ENCODE data around the gene ITGB2. TPM values are rescaled to one million over a fixed set of nuclear protein-coding genes. Genes with fewer than 3 reads are reported as not detected.

The ITGB2 gene
- total RNA-seq, 1 donor from 2014 or later: 6.9 TPM

DNA sequence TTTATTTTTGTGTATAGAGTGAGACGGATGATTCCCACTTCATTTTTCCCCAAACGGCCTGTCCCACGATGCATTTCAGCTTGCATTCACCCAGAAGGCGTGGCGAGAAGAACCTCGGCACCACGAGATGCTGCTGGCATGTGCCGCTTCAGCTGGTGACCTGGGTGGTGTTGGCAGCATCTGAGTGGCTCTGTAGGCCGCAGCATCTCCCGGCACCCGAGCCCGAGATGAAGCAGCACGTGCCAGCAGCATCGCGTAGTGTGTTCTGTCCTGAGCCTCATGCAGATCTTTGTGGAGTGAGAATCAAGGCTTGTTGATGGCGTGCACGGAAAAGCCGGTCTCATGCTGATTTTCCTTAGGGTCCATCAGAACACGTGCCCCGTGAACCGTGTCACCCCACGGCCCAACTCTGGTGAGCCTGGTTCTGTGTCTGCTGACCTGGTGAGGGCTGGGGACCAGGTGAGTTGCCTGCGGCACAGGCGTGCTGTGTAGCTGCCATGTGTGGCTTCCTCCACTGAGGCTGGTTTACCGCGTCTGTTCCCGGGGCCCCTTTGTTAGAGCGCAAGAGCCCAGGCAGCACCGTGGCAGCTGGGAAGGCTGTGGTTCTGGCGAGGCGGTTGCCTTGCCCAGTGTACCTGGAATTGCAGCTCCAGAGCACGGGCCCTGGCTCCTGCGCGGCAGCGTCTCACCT is 35.8 kb upstream of the ITGB2 start:
- no peaks in the 10 kb centered on the region for H3K27me3 ChIP-seq (ENCODE audit: control insufficient read depth, insufficient read depth, low read length)
- H3K36me3 ChIP-seq (ENCODE audit: control insufficient read depth, insufficient read depth, low read length): no peaks in the 10 kb centered on the region
- no peak overlapping the region for H3K4me3 ChIP-seq (ENCODE audit: low read depth, low read length)
- TF ChIP-seq, protein P1, sequence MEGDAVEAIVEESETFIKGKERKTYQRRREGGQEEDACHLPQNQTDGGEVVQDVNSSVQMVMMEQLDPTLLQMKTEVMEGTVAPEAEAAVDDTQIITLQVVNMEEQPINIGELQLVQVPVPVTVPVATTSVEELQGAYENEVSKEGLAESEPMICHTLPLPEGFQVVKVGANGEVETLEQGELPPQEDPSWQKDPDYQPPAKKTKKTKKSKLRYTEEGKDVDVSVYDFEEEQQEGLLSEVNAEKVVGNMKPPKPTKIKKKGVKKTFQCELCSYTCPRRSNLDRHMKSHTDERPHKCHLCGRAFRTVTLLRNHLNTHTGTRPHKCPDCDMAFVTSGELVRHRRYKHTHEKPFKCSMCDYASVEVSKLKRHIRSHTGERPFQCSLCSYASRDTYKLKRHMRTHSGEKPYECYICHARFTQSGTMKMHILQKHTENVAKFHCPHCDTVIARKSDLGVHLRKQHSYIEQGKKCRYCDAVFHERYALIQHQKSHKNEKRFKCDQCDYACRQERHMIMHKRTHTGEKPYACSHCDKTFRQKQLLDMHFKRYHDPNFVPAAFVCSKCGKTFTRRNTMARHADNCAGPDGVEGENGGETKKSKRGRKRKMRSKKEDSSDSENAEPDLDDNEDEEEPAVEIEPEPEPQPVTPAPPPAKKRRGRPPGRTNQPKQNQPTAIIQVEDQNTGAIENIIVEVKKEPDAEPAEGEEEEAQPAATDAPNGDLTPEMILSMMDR (IDR thresholded peaks at IDR 0.05; ENCODE audit: insufficient read depth, low read length, poor library complexity, severe bottlenecking): no peak
- no peak for DNase-seq (ENCODE audit: low read depth)

DNA sequence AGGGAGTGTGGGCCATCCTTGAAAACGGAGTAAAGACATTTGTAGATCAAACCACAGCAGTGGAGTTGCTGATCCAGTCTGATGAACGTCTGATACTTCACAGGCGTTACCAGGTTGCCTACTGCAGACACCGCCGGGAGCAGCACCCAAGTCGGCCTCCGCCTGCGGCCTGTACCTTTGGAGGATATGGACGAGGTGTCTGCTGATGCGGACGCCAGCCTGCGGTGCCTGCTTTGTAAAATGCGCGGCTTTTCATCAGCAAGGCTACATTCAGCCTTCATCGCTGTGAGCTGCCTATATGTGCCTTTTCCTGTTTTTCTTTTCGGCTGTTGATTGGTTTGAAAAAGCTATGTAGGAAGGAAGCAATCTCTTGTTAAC is 35.1 kb upstream of the ITGB2 start:
- TF ChIP-seq, protein P1 (IDR thresholded peaks at IDR 0.05; ENCODE audit: insufficient read depth, low read length, poor library complexity, severe bottlenecking): no peak

DNA sequence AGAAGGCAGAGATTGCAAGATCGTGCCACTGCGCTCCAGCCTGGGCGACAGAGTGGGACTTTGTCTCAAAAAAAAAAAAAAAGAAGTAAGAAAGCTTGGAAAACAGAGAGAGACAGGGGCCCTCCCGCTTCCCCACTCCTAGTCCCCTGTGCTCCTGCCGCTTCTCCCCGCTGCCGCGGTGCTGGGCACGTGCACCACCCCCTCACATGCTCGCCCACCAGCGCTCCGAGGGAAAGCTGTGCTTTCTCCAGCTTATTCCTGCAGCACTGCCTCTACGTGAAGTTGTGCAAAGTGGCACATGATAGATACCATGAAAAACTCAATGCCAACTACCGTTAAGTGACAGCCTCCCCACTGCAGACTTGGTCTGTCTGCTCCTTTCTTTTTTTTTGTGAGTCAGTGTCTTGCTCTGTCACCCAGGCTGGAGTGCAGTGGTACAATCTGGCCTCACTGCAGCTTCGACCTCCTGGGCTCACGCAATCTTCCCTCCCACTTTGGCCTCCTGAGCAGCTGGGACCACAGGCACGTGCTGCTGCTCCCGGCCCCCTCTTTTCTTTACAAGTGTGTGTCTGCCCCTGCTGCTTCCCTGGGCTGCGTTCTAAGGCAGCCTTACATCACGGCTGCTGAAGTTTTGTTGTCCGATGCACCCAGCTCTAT is 34.6 kb upstream of the ITGB2 start:
- DNase-seq (ENCODE audit: low read depth): no peak
- Histone ChIP-seq H3K36me3 (ENCODE audit: control insufficient read depth, insufficient read depth, low read length) (no peaks in the 10 kb centered on the region), H3K27me3 (ENCODE audit: control insufficient read depth, insufficient read depth, low read length) (no peaks in the 10 kb centered on the region), H3K4me3 (ENCODE audit: low read depth, low read length) (no peak overlapping the region)
- TF ChIP-seq, protein P1 (IDR thresholded peaks at IDR 0.05; ENCODE audit: insufficient read depth, low read length, poor library complexity, severe bottlenecking): no peak

More for the DNA sequence above, 35.1 kb upstream of the ITGB2 start:
- DNase-seq (ENCODE audit: low read depth): no peak
- H3K27me3 ChIP-seq (ENCODE audit: control insufficient read depth, insufficient read depth, low read length): no peaks in the 10 kb centered on the region
- no peak overlapping the region for H3K4me3 ChIP-seq (ENCODE audit: low read depth, low read length)
- H3K36me3 ChIP-seq (ENCODE audit: control insufficient read depth, insufficient read depth, low read length): no peaks in the 10 kb centered on the region

DNA sequence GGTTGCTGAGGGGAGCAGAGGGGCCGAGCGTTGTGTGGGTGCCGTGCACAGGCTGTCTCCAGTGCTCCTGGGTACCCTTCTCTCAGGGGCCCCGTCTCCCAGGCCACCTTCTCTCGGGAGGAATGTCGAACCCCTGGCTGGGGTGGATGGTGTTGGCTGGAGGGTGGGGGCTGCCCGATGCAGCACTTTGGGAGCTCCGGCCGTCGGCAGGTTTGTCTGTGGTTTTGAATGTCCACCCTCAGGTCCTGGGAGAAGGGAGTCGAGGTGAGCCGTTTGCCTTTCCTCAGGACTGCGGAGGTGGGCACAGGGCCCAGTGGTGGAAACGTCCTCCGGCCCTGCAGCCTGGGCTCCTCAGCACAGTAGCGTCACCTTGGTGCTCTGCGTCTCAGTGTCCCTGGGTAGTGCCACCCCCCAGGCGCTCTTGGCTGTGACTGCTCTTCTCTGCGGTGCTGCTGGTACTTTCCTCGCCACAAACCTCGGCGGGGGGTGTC is 33.6 kb upstream of the ITGB2 start:
- H3K4me3 ChIP-seq (ENCODE audit: low read depth, low read length): no peak overlapping the region
- TF ChIP-seq, protein P1 (IDR thresholded peaks at IDR 0.05; ENCODE audit: insufficient read depth, low read length, poor library complexity, severe bottlenecking): no peak
- no peaks in the 10 kb centered on the region for H3K36me3 ChIP-seq (ENCODE audit: control insufficient read depth, insufficient read depth, low read length)

DNA sequence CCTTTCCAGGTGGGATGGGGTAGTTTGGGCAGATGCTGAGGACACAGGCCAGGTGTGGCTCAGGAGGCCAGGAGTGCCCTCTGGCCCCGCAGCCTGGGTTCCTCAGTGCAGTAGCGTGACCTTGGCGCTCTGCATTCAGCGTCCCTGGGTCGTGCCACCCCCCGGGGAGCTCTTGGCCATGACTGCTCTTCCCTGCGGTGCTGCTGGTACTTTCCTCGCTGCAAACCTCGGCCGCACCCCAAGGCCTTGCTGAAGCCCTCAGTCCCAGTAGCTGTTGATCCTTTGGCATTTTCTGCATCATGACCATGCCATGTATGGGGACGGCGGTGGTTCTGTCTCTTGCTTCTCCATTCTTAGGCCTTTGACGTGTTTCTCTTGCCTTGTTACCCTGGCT is 32.9 kb upstream of the ITGB2 start:
- no peak for DNase-seq (ENCODE audit: low read depth)
- no peaks in the 10 kb centered on the region for H3K36me3 ChIP-seq (ENCODE audit: control insufficient read depth, insufficient read depth, low read length)
- no peak overlapping the region for H3K4me3 ChIP-seq (ENCODE audit: low read depth, low read length)
- H3K27me3 ChIP-seq (ENCODE audit: control insufficient read depth, insufficient read depth, low read length): no peaks in the 10 kb centered on the region
- TF ChIP-seq, protein P1 (IDR thresholded peaks at IDR 0.05; ENCODE audit: insufficient read depth, low read length, poor library complexity, severe bottlenecking): no peak

More for the DNA sequence above, 33.6 kb upstream of the ITGB2 start:
- H3K27me3 ChIP-seq (ENCODE audit: control insufficient read depth, insufficient read depth, low read length): no peaks in the 10 kb centered on the region
- DNase-seq (ENCODE audit: low read depth): no peak

Measured in kidney epithelial cell (primary cell).